Muscle layer of colon (tissue), 2 donors: ENCODE measurements around the gene MACROD2.

Source experiments
- H3K27ac ChIP-seq: one replicate; pipeline ENCODE4 v1.7.0; 2013; ENCODE audit warnings: low read depth, mild to moderate bottlenecking, low read length, moderate library complexity
- H3K27me3 ChIP-seq, 2 donors: one replicate each; pipeline ENCODE4 v1.7.0; 2013; ENCODE audit warnings: low read length in 2 of 2, mild to moderate bottlenecking in 2 of 2; ENCODE audit not compliant: insufficient read depth in 2 of 2, control insufficient read depth in 1 of 2
- H3K36me3 ChIP-seq: one replicate; pipeline ENCODE4 v1.7.0; 2013; ENCODE audit warnings: mild to moderate bottlenecking, low read length; ENCODE audit not compliant: insufficient read depth
- H3K4me1 ChIP-seq: one replicate; pipeline ENCODE4 v1.7.0; 2013; ENCODE audit warnings: mild to moderate bottlenecking, low read length; ENCODE audit not compliant: insufficient read depth
- H3K4me3 ChIP-seq, 2 donors: one replicate each; pipeline ENCODE4 v1.7.0; 2013; ENCODE audit warnings: low read length in 2 of 2, low read depth in 1 of 2, mild to moderate bottlenecking in 1 of 2, moderate library complexity in 1 of 2
- H3K9ac ChIP-seq: one replicate; pipeline ENCODE4 v1.7.0; 2013; ENCODE audit warnings: low read length
- H3K9me3 ChIP-seq: one replicate; pipeline ENCODE4 v1.7.0; 2013; ENCODE audit warnings: mild to moderate bottlenecking, low read length
- donor health status: abdominal sarcoma.
- donor health status: Adenocarcinoma of cecum.

Gene MACROD2

DNA sequence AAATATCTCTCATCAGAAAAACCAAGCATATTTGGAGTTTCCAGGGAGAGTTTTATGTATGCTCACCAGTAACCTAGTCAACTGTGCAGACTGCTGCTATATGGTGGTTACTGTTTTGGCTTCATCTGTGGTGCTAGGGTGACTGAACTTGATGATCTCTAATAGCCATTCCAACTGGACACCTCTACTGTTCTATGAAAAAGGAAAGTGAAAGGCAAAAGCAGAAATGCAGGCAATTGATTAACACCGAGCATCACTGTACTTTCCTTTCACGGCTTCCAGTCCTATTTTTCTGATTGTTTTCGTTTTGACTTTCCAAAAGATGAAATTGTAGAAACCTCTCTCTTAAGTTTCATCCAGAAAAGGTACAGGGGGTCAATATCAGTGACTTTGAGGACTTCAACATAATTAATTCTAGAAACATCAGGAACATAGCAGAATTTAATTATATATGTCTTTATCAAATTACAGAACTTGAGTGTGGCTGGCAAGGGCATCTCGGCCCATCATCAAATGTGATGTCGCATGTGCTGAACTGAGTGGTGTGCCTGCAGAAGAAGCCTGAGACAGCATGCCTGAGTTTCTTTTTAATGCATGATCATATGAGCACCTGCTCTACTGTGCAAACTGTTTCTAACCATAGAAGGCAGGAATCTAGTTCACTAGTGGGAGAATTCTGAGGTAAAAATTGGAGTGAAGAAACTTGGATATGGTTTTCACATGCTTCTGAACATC lies 806.4 kb downstream of the MACROD2 start:
- H3K4me1 ChIP-seq: no peaks in the 10 kb centered on the region
- no peak overlapping the region for H3K27ac ChIP-seq
- no peaks in the 10 kb centered on the region for H3K9me3 ChIP-seq
- no peaks in the 10 kb centered on the region for H3K36me3 ChIP-seq
- no peak overlapping the region for H3K9ac ChIP-seq
- H3K27me3 ChIP-seq: no peaks in the 10 kb centered on the region
- no peak overlapping the region for H3K4me3 ChIP-seq

DNA sequence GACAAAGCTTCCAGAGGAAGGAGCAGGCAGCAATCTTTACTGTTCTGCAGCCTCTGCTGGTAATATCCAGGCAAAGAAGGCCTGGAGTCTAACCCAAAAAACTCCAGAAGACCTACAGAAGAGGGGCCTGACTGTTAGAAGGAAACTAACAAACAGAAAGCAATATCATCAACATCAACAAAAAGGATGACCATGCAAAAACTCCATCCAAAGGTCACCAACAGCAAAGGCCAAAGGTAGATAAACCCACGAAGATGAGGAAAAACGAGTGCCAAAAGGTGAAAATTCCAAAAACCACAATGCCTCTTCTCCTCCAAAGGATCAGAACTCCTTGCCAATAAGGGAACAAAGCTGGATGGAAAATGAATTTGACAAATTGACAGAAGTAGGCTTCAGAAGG lies 811.9 kb downstream of the MACROD2 start:
- H3K4me3 ChIP-seq: no peak overlapping the region
- H3K27ac ChIP-seq: no peak overlapping the region
- H3K4me1 ChIP-seq: no peaks in the 10 kb centered on the region
- no peaks in the 10 kb centered on the region for H3K9me3 ChIP-seq
- no peak overlapping the region for H3K9ac ChIP-seq
- H3K27me3 ChIP-seq: no peaks in the 10 kb centered on the region
- H3K36me3 ChIP-seq: no peaks in the 10 kb centered on the region

DNA sequence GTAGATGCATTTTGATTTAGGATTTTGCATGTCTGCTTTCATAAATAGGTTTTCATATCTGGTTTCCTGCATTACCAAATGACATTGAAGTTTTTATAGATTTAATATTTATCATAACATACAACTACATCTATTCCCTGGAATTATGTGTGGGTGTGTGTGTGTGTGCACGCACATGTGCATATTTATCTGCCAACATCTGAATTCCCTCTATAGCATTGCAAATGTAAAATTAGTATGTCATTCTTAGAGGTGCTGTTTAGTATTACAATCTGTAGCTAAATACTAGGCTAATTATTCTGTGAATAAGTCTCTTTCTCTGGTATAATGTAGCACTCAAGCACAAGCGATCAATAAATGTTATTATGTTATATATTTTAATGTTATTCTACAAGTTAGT lies 820.0 kb downstream of the MACROD2 start:
- H3K4me1 ChIP-seq: no peaks in the 10 kb centered on the region
- no peak overlapping the region for H3K9ac ChIP-seq
- H3K27me3 ChIP-seq: no peaks in the 10 kb centered on the region
- no peaks in the 10 kb centered on the region for H3K36me3 ChIP-seq
- no peak overlapping the region for H3K27ac ChIP-seq
- H3K9me3 ChIP-seq: no peaks in the 10 kb centered on the region
- H3K4me3 ChIP-seq: no peak overlapping the region

GRCh38 chr20:14816471-14816870 lies 821.2 kb downstream of the MACROD2 start:
- H3K9me3 ChIP-seq: no peaks in the 10 kb centered on the region
- no peak overlapping the region for H3K9ac ChIP-seq
- H3K4me1 ChIP-seq: no peaks in the 10 kb centered on the region
- H3K27me3 ChIP-seq: no peaks in the 10 kb centered on the region
- no peak overlapping the region for H3K27ac ChIP-seq
- no peak overlapping the region for H3K4me3 ChIP-seq
- H3K36me3 ChIP-seq: no peaks in the 10 kb centered on the region

DNA sequence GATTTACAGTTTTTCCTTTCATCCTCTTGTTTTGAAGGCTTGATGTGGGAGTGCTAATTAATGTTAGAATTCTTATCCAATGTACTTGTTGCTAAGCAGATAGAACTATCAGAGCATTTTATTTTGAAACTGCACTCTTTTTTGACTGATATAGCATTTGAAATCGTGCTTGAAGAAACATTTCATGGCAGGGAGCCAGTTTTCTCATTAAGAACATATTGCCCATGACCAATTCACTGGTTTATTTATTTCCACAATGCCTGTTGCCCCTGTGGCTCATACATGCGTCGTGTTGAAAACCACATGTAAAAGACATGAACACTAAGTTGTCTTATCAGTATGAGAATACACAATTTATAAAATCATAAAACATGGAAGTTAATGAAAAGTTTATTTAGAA lies 821.8 kb downstream of the MACROD2 start:
- Histone ChIP-seq H3K9me3 (no peaks in the 10 kb centered on the region), H3K27me3 (no peaks in the 10 kb centered on the region), H3K36me3 (no peaks in the 10 kb centered on the region), H3K4me1 (no peaks in the 10 kb centered on the region), H3K27ac (no peak overlapping the region), H3K4me3 (no peak overlapping the region), H3K9ac (no peak overlapping the region)

DNA sequence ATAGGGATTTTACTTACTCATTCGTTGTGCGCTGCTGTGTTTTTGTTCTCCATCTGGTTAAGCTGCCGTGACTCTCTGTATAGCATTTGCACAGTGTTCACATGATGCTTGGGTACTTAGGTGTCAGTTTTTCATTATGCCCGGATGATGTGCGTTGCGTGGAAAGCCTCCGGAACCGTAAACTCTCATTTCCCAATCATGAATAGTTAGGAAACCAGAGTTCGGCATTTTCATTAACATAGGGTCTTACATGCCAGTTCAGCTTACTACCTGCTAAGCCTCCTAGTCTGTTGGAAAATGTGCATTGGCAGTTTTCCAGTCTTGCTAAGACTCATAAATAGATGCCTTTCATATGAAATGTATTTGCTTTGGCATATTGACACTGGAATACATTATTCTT lies 825.5 kb downstream of the MACROD2 start:
- Histone ChIP-seq H3K36me3 (no peaks in the 10 kb centered on the region), H3K9ac (no peak overlapping the region), H3K4me1 (no peaks in the 10 kb centered on the region), H3K27ac (no peak overlapping the region), H3K27me3 (no peaks in the 10 kb centered on the region), H3K4me3 (no peak overlapping the region), H3K9me3 (no peaks in the 10 kb centered on the region)

DNA sequence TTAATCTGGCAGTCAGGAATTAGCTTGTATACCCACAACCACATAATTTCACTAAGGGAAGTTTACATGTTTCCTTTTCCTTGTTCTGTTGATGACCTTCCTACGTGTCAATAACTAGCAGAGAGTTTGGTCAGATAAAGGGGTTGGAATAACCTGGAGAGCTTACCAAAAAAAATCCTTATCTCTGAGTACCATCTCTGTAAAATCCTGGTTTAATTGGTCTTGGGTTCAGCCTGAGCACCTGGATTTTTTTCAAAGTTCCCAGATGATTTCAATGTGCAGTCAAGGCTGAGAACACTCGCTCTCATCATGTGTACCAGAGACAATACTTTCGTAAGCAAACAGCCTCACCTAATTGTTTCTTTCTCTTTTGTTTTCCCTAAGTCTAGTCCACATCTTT lies 825.9 kb downstream of the MACROD2 start:
- H3K27me3 ChIP-seq: no peaks in the 10 kb centered on the region
- H3K36me3 ChIP-seq: no peaks in the 10 kb centered on the region
- no peaks in the 10 kb centered on the region for H3K4me1 ChIP-seq
- no peak overlapping the region for H3K9ac ChIP-seq
- no peak overlapping the region for H3K27ac ChIP-seq
- H3K4me3 ChIP-seq: no peak overlapping the region
- no peaks in the 10 kb centered on the region for H3K9me3 ChIP-seq

GRCh38 chr20:14824996-14825395 lies 829.7 kb downstream of the MACROD2 start:
- H3K9me3 ChIP-seq: no peaks in the 10 kb centered on the region
- H3K36me3 ChIP-seq: no peaks in the 10 kb centered on the region
- no peak overlapping the region for H3K4me3 ChIP-seq
- no peaks in the 10 kb centered on the region for H3K27me3 ChIP-seq
- no peak overlapping the region for H3K9ac ChIP-seq
- H3K27ac ChIP-seq: no peak overlapping the region
- H3K4me1 ChIP-seq: no peaks in the 10 kb centered on the region

GRCh38 chr20:14826543-14827313 lies 831.4 kb downstream of the MACROD2 start:
- H3K4me3 ChIP-seq: no peak overlapping the region
- no peaks in the 10 kb centered on the region for H3K36me3 ChIP-seq
- H3K27me3 ChIP-seq: no peaks in the 10 kb centered on the region
- H3K27ac ChIP-seq: no peak overlapping the region
- H3K4me1 ChIP-seq: no peaks in the 10 kb centered on the region
- no peaks in the 10 kb centered on the region for H3K9me3 ChIP-seq
- H3K9ac ChIP-seq: no peak overlapping the region

- Histone ChIP-seq H3K36me3 (no peaks in the 10 kb centered on the region), H3K27ac (no peak overlapping the region), H3K9ac (no peak overlapping the region), H3K4me3 (no peak overlapping the region), H3K27me3 (no peaks in the 10 kb centered on the region), H3K4me1 (no peaks in the 10 kb centered on the region), H3K9me3 (no peaks in the 10 kb centered on the region)
Observed at GRCh38 chr20:14828459-14828858, 833.1 kb downstream of the MACROD2 start.

GRCh38 chr20:14829906-14830305 lies 834.6 kb downstream of the MACROD2 start:
- no peaks in the 10 kb centered on the region for H3K36me3 ChIP-seq
- H3K27me3 ChIP-seq: no peaks in the 10 kb centered on the region
- H3K9me3 ChIP-seq: no peaks in the 10 kb centered on the region
- no peak overlapping the region for H3K9ac ChIP-seq
- H3K27ac ChIP-seq: no peak overlapping the region
- no peaks in the 10 kb centered on the region for H3K4me1 ChIP-seq
- no peak overlapping the region for H3K4me3 ChIP-seq

- H3K36me3 ChIP-seq: no peaks in the 10 kb centered on the region
- no peaks in the 10 kb centered on the region for H3K9me3 ChIP-seq
- no peak overlapping the region for H3K4me3 ChIP-seq
- no peak overlapping the region for H3K9ac ChIP-seq
- no peaks in the 10 kb centered on the region for H3K4me1 ChIP-seq
- H3K27me3 ChIP-seq: no peaks in the 10 kb centered on the region
- H3K27ac ChIP-seq: no peak overlapping the region
Observed at GRCh38 chr20:14830466-14830865, 835.1 kb downstream of the MACROD2 start.
